HepG2 (cell line): Measurements from ENCODE around the gene TTC6. TPM values are rescaled to one million over a fixed set of nuclear protein-coding genes. Genes with fewer than 3 reads are reported as not detected.

ENCODE experiments used
- DMTF1 ChIP-seq: sonication (generic); formaldehyde crosslinking; IDR thresholded peaks from 2 replicates; pipeline ENCODE4 v1.4.0; 2020; ENCODE audit warnings: mild to moderate bottlenecking, missing genetic modification reagents
- HDAC1 ChIP-seq: sonication (generic); formaldehyde crosslinking; IDR thresholded peaks from 2 replicates; pipeline ENCODE4 v1.5.1; 2020; ENCODE audit warnings: mild to moderate bottlenecking, missing genetic modification reagents
- IKZF1 ChIP-seq: fragments of 450-650 bp; IDR thresholded peaks from 2 replicates; pipeline ENCODE4 v1.7.1; 2016
- KDM1A ChIP-seq: IDR thresholded peaks from 2 replicates; pipeline ENCODE4 v1.6.1; 2016; ENCODE audit warnings: missing compliant biosample characterization
- MXD1 ChIP-seq: sonication (generic); formaldehyde crosslinking; IDR thresholded peaks from 2 replicates; pipeline ENCODE4 v1.4.0; 2020; ENCODE audit warnings: mild to moderate bottlenecking, missing genetic modification reagents
- PITX1 ChIP-seq: sonication (generic); formaldehyde crosslinking; IDR thresholded peaks from 2 replicates; pipeline ENCODE4 v1.5.1; 2020; ENCODE audit warnings: mild to moderate bottlenecking, missing genetic modification reagents
- POGZ ChIP-seq: sonication (generic); formaldehyde crosslinking; IDR thresholded peaks from 2 replicates; pipeline ENCODE4 v1.4.0; 2020; ENCODE audit warnings: mild to moderate bottlenecking, missing genetic modification reagents
- PPARG ChIP-seq: conservative IDR thresholded peaks from 2 replicates; pipeline ENCODE4 v1.6.1; 2016; ENCODE audit warnings: missing biosample characterization, missing genetic modification reagents
- SOX13 ChIP-seq, 3 experiments: fragments of 450-650 bp in 1 of 3; sonication (generic) in 1 of 3; formaldehyde crosslinking in 1 of 3; IDR thresholded peaks in 2 of 3; conservative IDR thresholded peaks in 1 of 3; 2 replicates each; pipeline versions ENCODE4 v1.5.0 to v1.6.1; 2016 to 2020; ENCODE audit warnings: antibody characterized with exemption in 1 of 3, mild to moderate bottlenecking in 1 of 3, missing compliant biosample characterization in 1 of 3, missing genetic modification reagents in 1 of 3, moderate library complexity in 1 of 3
- TCF7 ChIP-seq: sonication (generic); IDR thresholded peaks from 2 replicates; pipeline ENCODE4 v1.6.1; 2016; ENCODE audit warnings: antibody characterized with exemption, low read depth
- ZBTB21 ChIP-seq: sonication (generic); formaldehyde crosslinking; IDR thresholded peaks from 2 replicates; pipeline ENCODE4 v1.4.0; 2020; ENCODE audit warnings: missing genetic modification reagents
- ZBTB39 ChIP-seq: sonication (generic); formaldehyde crosslinking; IDR thresholded peaks from 2 replicates; pipeline ENCODE4 v1.5.0; 2020; ENCODE audit warnings: missing genetic modification reagents
- ZGPAT ChIP-seq: IDR thresholded peaks from 2 replicates; pipeline ENCODE4 v1.6.1; 2016; ENCODE audit warnings: mild to moderate bottlenecking
- ZNF280D ChIP-seq: sonication (generic); formaldehyde crosslinking; IDR thresholded peaks from 2 replicates; pipeline ENCODE4 v1.5.1; 2020; ENCODE audit warnings: mild to moderate bottlenecking, missing genetic modification reagents
- ZNF331 ChIP-seq: sonication (generic); formaldehyde crosslinking; IDR thresholded peaks from 2 replicates; pipeline ENCODE4 v1.4.0; 2020; ENCODE audit warnings: missing genetic modification reagents
- ZNF383 ChIP-seq: sonication (generic); formaldehyde crosslinking; IDR thresholded peaks from 2 replicates; pipeline ENCODE4 v1.4.0; 2020; ENCODE audit warnings: missing genetic modification reagents, mild to moderate bottlenecking, borderline replicate concordance
- ZNF576 ChIP-seq: sonication (generic); formaldehyde crosslinking; IDR thresholded peaks from 2 replicates; pipeline ENCODE4 v1.4.0; 2020; ENCODE audit warnings: mild to moderate bottlenecking, missing genetic modification reagents
- ZNF605 ChIP-seq: sonication (generic); formaldehyde crosslinking; IDR thresholded peaks from 2 replicates; pipeline ENCODE4 v1.8.0; 2022; ENCODE audit warnings: mild to moderate bottlenecking, missing genetic modification reagents
- ZNF713 ChIP-seq: sonication (generic); formaldehyde crosslinking; IDR thresholded peaks from 2 replicates; pipeline ENCODE4 v1.4.0; 2020; ENCODE audit warnings: mild to moderate bottlenecking, missing genetic modification reagents
- ZSCAN9 ChIP-seq: IDR thresholded peaks from 2 replicates; pipeline ENCODE4 v1.6.1; 2016; ENCODE audit warnings: borderline replicate concordance
- polyA plus RNA-seq, 8 experiments: library from polyadenylated mRNA; depleted of rRNA in 3 of 8; stranded (reverse) in 7 of 8; unstranded in 1 of 8; fragments of >200 nt; fragmentation: Illumina TruSeq in 4 of 8; extraction: Trizol in 4 of 8; gene quantifications; 2 replicates each; pipeline versions ENCODE4 v1.2.1 to v1.2.3, GENCODE V29; 2011 to 2016; ENCODE audit warnings: low read depth in 4 of 8, missing spikeins in 1 of 8, mixed read lengths in 1 of 8; ENCODE audit not compliant: insufficient read depth in 1 of 8
- total RNA-seq, 5 experiments: library from RNA; depleted of rRNA; stranded (reverse); fragments of >200 nt; fragmentation: Illumina TruSeq; extraction: Trizol; gene quantifications; 2 replicates each; pipeline ENCODE4 v1.2.3, GENCODE V29; 2016; ENCODE audit warnings: low read depth in 1 of 5

TTC6 gene
- total and polyA plus RNA-seq, 2 of the 13 experiments (the other 11 are each of a cell fraction or from before 2014, with no cell fraction given) = 9.3 to 27.4 TPM

GRCh38 chr14:37615582-37616289 lies 20.3 kb downstream of the TTC6 start (continued):
- TF ChIP-seq SOX13 (IDR thresholded peaks at IDR 0.05) (no peak), SOX13 (CRISPR knock-in tag; conservative IDR thresholded peaks at IDR 0.05 in 1 of 2, IDR thresholded peaks at IDR 0.05 in 1 of 2) (peak in 1 of 2 experiments; percentile 15; a peak in 2 of 4 replicates), ZNF383 (no peak), TCF7 (no peak), ZNF331 (no peak), ZBTB39 (no peak), IKZF1 (no peak), ZNF713 (CRISPR knock-in tag) (no peak), ZGPAT (CRISPR knock-in tag) (peak; percentile 23; the same call in 1 of the 2 replicates), ZNF576 (CRISPR knock-in tag) (no peak), ZNF280D (CRISPR knock-in tag) (peak; percentile 65), ZNF605 (CRISPR knock-in tag) (no peak), ZSCAN9 (CRISPR knock-in tag) (no peak), POGZ (CRISPR knock-in tag) (no peak), KDM1A (0 out of 2 replicates have a peak, but pooled peaks have one; percentile 6), ZBTB21 (no peak), PPARG (CRISPR knock-in tag) (0 out of 2 replicates have a peak, but pooled peaks have one; percentile 9), PITX1 (CRISPR knock-in tag) (no peak), HDAC1 (CRISPR knock-in tag) (no peak; the same call in 1 of the 2 replicates), MXD1 (CRISPR knock-in tag) (no peak), DMTF1 (CRISPR knock-in tag) (no peak)
